H9 (cell line): ENCODE data around the gene CNGB1. TPM values are rescaled to one million over a fixed set of nuclear protein-coding genes. Genes with fewer than 3 reads are reported as not detected.

ENCODE experiments used
- DNase-seq: peaks from one replicate; pipeline ENCODE4 v3.0.0-alpha.2; 2017
- H2AFZ ChIP-seq: one replicate; pipeline ENCODE4 v1.6.1; 2013; ENCODE audit warnings: mild to moderate bottlenecking, low read length, control low read depth, moderate library complexity
- H2AK5ac ChIP-seq: 2 replicates; pipeline ENCODE4 v1.6.1; 2013; ENCODE audit warnings: low read length, control low read depth, mixed read lengths; ENCODE audit not compliant: insufficient read length
- H2BK120ac ChIP-seq: one replicate; pipeline ENCODE4 v1.6.1; 2013; ENCODE audit warnings: low read depth, mild to moderate bottlenecking, low read length, control low read depth, inconsistent platforms; ENCODE audit not compliant: poor library complexity, severe bottlenecking
- H2BK12ac ChIP-seq: 2 replicates; pipeline ENCODE4 v1.6.1; 2013; ENCODE audit warnings: low read length, control low read depth, mixed read lengths, low read depth; ENCODE audit not compliant: insufficient read length
- H2BK15ac ChIP-seq: 2 replicates; pipeline ENCODE4 v1.6.1; 2013; ENCODE audit warnings: low read depth, low read length, control low read depth
- H2BK20ac ChIP-seq: one replicate; pipeline ENCODE4 v1.6.1; 2013; ENCODE audit warnings: low read depth, mild to moderate bottlenecking, low read length, control low read depth, inconsistent platforms; ENCODE audit not compliant: poor library complexity, severe bottlenecking
- H2BK5ac ChIP-seq: 2 replicates; pipeline ENCODE4 v1.6.1; 2013; ENCODE audit warnings: low read length, control low read depth, mixed read lengths; ENCODE audit not compliant: insufficient read length
- H3K14ac ChIP-seq: 2 replicates; pipeline ENCODE4 v1.6.1; 2013; ENCODE audit warnings: low read length, control low read depth; ENCODE audit not compliant: insufficient read depth
- H3K18ac ChIP-seq: 2 replicates; pipeline ENCODE4 v1.6.1; 2013; ENCODE audit warnings: low read depth, mild to moderate bottlenecking, mixed read lengths, low read length, control low read depth; ENCODE audit not compliant: insufficient read length
- H3K23ac ChIP-seq: 2 replicates; pipeline ENCODE4 v1.6.1; 2013; ENCODE audit warnings: low read length, control low read depth, mixed read lengths, low read depth; ENCODE audit not compliant: insufficient read length
- H3K23me2 ChIP-seq: 2 replicates; pipeline ENCODE4 v1.6.1; 2013; ENCODE audit warnings: low read depth, mild to moderate bottlenecking, mixed read lengths, low read length, control low read depth; ENCODE audit not compliant: insufficient read length, poor library complexity, severe bottlenecking
- H3K27ac ChIP-seq: 2 replicates; pipeline ENCODE4 v1.5.1; 2013; ENCODE audit warnings: low read length, control low read depth, mixed read lengths, low read depth; ENCODE audit not compliant: insufficient read length
- H3K27me3 ChIP-seq: 2 replicates; pipeline ENCODE4 v1.6.1; 2013; ENCODE audit warnings: low read length, control low read depth, inconsistent platforms; ENCODE audit not compliant: insufficient read depth
- H3K4ac ChIP-seq: 2 replicates; pipeline ENCODE4 v1.6.1; 2013; ENCODE audit warnings: low read depth, mild to moderate bottlenecking, control low read depth, inconsistent platforms, low read length, moderate library complexity
- H3K4me1 ChIP-seq: 2 replicates; pipeline ENCODE4 v1.6.1; 2013; ENCODE audit warnings: low read length, control low read depth, inconsistent platforms; ENCODE audit not compliant: insufficient read depth
- H3K4me2 ChIP-seq: 2 replicates; pipeline ENCODE4 v1.6.1; 2013; ENCODE audit warnings: low read length, control low read depth, mixed read lengths; ENCODE audit not compliant: insufficient read length, insufficient read depth
- H3K56ac ChIP-seq: 2 replicates; pipeline ENCODE4 v1.6.1; 2013; ENCODE audit warnings: low read depth, mild to moderate bottlenecking, mixed read lengths, low read length, control low read depth; ENCODE audit not compliant: insufficient read length
- H3K79me1 ChIP-seq: 2 replicates; pipeline ENCODE4 v1.6.1; 2013; ENCODE audit warnings: low read depth, mild to moderate bottlenecking, moderate library complexity, low read length, control low read depth, inconsistent platforms; ENCODE audit not compliant: insufficient read depth, poor library complexity, severe bottlenecking
- H3K79me2 ChIP-seq: 2 replicates; pipeline ENCODE4 v1.6.1; 2013; ENCODE audit warnings: low read length, control low read depth, inconsistent platforms; ENCODE audit not compliant: insufficient read depth
- H3K9ac ChIP-seq: 2 replicates; pipeline ENCODE4 v1.6.1; 2013; ENCODE audit warnings: low read length, control low read depth, mixed read lengths; ENCODE audit not compliant: insufficient read length; ENCODE audit errors: extremely low read depth
- H3K9me3 ChIP-seq: one replicate; pipeline ENCODE4 v1.6.1; 2013; ENCODE audit warnings: low read depth, low read length, inconsistent platforms; ENCODE audit not compliant: control insufficient read depth
- H3T11ph ChIP-seq: one replicate; pipeline ENCODE4 v1.6.1; 2013; ENCODE audit warnings: mild to moderate bottlenecking, low read length, control low read depth, inconsistent platforms
- H4K20me1 ChIP-seq: one replicate; pipeline ENCODE4 v1.6.1; 2013; ENCODE audit not compliant: control insufficient read depth, insufficient read length, insufficient read depth
- H4K5ac ChIP-seq: 2 replicates; pipeline ENCODE4 v1.6.1; 2013; ENCODE audit warnings: low read depth, mild to moderate bottlenecking, mixed read lengths, low read length, control low read depth; ENCODE audit not compliant: insufficient read length
- H4K8ac ChIP-seq: replicated peaks from 2 replicates; pipeline ENCODE4 v1.6.1; 2013; ENCODE audit warnings: low read length, control low read depth, mixed read lengths, low read depth; ENCODE audit not compliant: insufficient read length
- H4K91ac ChIP-seq: 2 replicates; pipeline ENCODE4 v1.6.1; 2013; ENCODE audit warnings: low read depth, mild to moderate bottlenecking, moderate library complexity, mixed read lengths, low read length, control low read depth; ENCODE audit not compliant: insufficient read length
- H3K27ac Mint-ChIP-seq, 3 experiments: 2 replicates in 2 of 3; 3 replicates in 1 of 3; pipeline ENCODE4 v1.8.0; 2020 to 2021; ENCODE audit warnings: mixed read lengths in 3 of 3, mild to moderate bottlenecking in 1 of 3, moderate library complexity in 1 of 3
- H3K27me3 Mint-ChIP-seq: 2 replicates; pipeline ENCODE4 v1.8.0; 2021; ENCODE audit warnings: low read depth, mild to moderate bottlenecking, moderate library complexity, mixed read lengths
- H3K36me3 Mint-ChIP-seq, 3 experiments: 2 replicates in 2 of 3; 3 replicates in 1 of 3; pipeline ENCODE4 v1.8.0; 2020 to 2021; ENCODE audit warnings: low read depth in 3 of 3, mixed read lengths in 3 of 3; ENCODE audit not compliant: insufficient read depth in 1 of 3
- H3K4me1 Mint-ChIP-seq, 2 experiments: 2 replicates each; pipeline ENCODE4 v1.8.0; 2020; ENCODE audit warnings: mixed read lengths in 2 of 2
- H3K4me3 Mint-ChIP-seq, 2 experiments: 2 replicates in 1 of 2; 3 replicates in 1 of 2; pipeline ENCODE4 v1.8.0; 2020 to 2021; ENCODE audit warnings: mild to moderate bottlenecking in 2 of 2, mixed read lengths in 2 of 2, moderate library complexity in 1 of 2
- H3K9me3 Mint-ChIP-seq, 2 experiments: 2 replicates in 1 of 2; 3 replicates in 1 of 2; pipeline ENCODE4 v1.8.0; 2020; ENCODE audit warnings: mild to moderate bottlenecking in 2 of 2, mixed read lengths in 2 of 2, moderate library complexity in 1 of 2
- WGBS: extraction: QIAGEN DNeasy Blood & Tissue Kit; methylation state at CpG from one replicate; pipeline ENCODE4 v1.1.7; 2013; ENCODE audit warnings: missing lambda C conversion rate, low lambda C conversion rate, mixed read lengths; ENCODE audit not compliant: insufficient read length; ENCODE audit errors: extremely low coverage; 5-methylcytosine and 5-hydroxymethylcytosine counted together
- total RNA-seq: library from RNA; stranded (reverse); gene quantifications from 2 replicates; pipeline ENCODE4 v1.2.1, GENCODE V29; 2021
- TF ChIP-seq, protein P1 (sequence below): fragments of 200-600 bp; sonication (generic); conservative IDR thresholded peaks from 3 replicates; pipeline ENCODE4 v1.8.0; 2021; ENCODE audit warnings: antibody characterized with exemption, mild to moderate bottlenecking

CNGB1 gene
- total RNA-seq, 1 experiment from 2014 or later, result not detected

DNA sequence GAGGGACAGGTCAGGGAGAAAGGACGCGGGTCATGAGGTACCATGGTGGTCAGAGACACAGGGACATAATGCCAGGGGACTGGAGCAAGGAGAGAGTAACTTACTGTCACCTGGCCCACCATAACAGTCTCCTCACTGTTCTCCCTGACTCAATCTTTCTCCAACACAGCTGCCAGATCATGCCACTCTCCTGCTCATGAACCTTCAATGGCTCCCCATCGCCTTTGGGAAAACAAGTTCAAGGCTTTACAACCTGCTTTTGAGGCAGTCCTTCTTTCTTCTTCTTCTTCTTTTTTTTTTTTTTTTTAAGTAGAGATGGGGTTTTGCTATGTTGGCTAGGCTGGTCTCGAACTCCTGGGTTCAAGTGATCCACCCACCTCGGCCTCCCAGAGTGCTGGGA lies 22.9 kb downstream of the CNGB1 start:
- H3K4me3 Mint-ChIP-seq, result no peak overlapping the region
- no peak overlapping the region for H4K91ac ChIP-seq
- no peak overlapping the region for H2BK5ac ChIP-seq
- no peak overlapping the region for H2BK12ac ChIP-seq
- peaks cover 6 to 8% of the 10 kb centered on the region in 2 experiments; a peak in 2 of 4 replicates for H3K4me1 Mint-ChIP-seq
- H3K79me1 ChIP-seq, result no peaks in the 10 kb centered on the region
- H3K4me1 ChIP-seq, result no peaks in the 10 kb centered on the region
- H3K27me3 Mint-ChIP-seq, result no peaks in the 10 kb centered on the region
- H3K4ac ChIP-seq, result no peak overlapping the region
- H3K23ac ChIP-seq, result no peak overlapping the region
- no peak overlapping the region for H4K8ac ChIP-seq
- H3K9ac ChIP-seq, result no peak overlapping the region
- H3K9me3 ChIP-seq, result no peaks in the 10 kb centered on the region
- H3K14ac ChIP-seq, result no peak overlapping the region
- H3K4me2 ChIP-seq, result no peak overlapping the region
- no peak overlapping the region for H3T11ph ChIP-seq
- no peaks in the 10 kb centered on the region for H3K36me3 Mint-ChIP-seq
- no peak overlapping the region for H2AK5ac ChIP-seq
- H3K27ac ChIP-seq, result no peak overlapping the region
- H3K56ac ChIP-seq, result no peak overlapping the region
- no peak overlapping the region for H2BK20ac ChIP-seq
- H3K9me3 Mint-ChIP-seq, result no peaks in the 10 kb centered on the region
- no peak overlapping the region for H3K18ac ChIP-seq
- H3K79me2 ChIP-seq, result no peaks in the 10 kb centered on the region
- no CpG with 5 or more reads among the region's 5 CpGs for WGBS
- DNase-seq, result no peak
- no peak overlapping the region for H4K5ac ChIP-seq
- no peak overlapping the region for H3K27ac Mint-ChIP-seq
- H3K23me2 ChIP-seq, result no peaks in the 10 kb centered on the region
- no peaks in the 10 kb centered on the region for H4K20me1 ChIP-seq
- no peak overlapping the region for H2AFZ ChIP-seq
- TF ChIP-seq, protein P1, sequence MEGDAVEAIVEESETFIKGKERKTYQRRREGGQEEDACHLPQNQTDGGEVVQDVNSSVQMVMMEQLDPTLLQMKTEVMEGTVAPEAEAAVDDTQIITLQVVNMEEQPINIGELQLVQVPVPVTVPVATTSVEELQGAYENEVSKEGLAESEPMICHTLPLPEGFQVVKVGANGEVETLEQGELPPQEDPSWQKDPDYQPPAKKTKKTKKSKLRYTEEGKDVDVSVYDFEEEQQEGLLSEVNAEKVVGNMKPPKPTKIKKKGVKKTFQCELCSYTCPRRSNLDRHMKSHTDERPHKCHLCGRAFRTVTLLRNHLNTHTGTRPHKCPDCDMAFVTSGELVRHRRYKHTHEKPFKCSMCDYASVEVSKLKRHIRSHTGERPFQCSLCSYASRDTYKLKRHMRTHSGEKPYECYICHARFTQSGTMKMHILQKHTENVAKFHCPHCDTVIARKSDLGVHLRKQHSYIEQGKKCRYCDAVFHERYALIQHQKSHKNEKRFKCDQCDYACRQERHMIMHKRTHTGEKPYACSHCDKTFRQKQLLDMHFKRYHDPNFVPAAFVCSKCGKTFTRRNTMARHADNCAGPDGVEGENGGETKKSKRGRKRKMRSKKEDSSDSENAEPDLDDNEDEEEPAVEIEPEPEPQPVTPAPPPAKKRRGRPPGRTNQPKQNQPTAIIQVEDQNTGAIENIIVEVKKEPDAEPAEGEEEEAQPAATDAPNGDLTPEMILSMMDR, result no peak
- H2BK120ac ChIP-seq, result no peak overlapping the region
- no peak overlapping the region for H2BK15ac ChIP-seq
- no peaks in the 10 kb centered on the region for H3K27me3 ChIP-seq
